HG03097 (cell line): ENCODE measurements around the gene C11orf52.
"Not testable (repeated sequence)": the region's sequence is repeated elsewhere in the genome, so short reads cannot be mapped to it uniquely, and the experiment has no call there.

ENCODE experiments used
- ATAC-seq: cut with Tn5 transposase; IDR thresholded peaks from one replicate; pipeline ENCODE4 v1.9.1; 2021; ENCODE audit not compliant: unreplicated experiment, low FRiP score

Gene C11orf52

GRCh38 chr11:111912535-111912934 lies 6.2 kb upstream of the C11orf52 start, which contains the start of gene HSPB2:
Gene HSPB2 (plus strand): TSS chr11:111912734. CDS start chr11:111912830, 96 bp downstream.
- no peak for ATAC-seq

DNA sequence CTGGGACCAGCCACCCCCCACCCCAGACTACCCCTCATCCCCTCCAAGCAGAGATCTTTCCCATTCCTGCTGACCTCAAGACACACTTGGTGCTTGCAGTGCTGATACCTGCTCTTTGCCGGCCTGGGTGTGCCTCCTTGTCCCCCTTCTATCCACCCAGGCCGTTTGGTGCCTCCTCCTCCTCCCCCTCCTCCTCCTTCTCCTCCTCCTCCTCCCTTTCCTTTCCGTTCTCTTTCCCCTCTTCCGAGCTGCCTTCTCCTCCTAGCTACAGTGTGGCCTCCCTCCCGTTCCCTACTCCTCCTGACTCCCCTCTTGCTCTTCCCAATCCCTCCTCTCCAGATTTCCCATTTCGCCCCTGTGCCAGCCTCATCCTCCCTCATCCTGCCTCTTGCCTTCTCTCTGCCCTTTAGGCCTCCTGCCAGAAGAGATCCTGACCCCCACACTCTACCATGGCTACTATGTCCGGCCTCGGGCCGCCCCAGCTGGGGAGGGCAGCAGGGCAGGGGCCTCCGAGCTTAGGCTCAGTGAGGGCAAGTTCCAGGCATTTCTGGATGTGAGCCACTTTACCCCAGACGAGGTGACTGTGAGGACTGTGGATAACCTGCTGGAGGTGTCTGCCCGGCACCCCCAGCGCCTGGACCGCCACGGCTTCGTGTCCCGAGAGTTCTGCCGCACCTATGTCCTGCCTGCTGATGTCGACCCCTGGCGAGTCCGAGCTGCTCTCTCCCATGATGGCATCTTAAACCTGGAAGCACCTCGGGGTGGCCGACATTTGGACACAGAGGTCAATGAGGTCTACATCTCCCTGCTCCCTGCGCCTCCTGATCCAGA lies 5.5 kb upstream of the C11orf52 start:
- ATAC-seq = no peak

DNA sequence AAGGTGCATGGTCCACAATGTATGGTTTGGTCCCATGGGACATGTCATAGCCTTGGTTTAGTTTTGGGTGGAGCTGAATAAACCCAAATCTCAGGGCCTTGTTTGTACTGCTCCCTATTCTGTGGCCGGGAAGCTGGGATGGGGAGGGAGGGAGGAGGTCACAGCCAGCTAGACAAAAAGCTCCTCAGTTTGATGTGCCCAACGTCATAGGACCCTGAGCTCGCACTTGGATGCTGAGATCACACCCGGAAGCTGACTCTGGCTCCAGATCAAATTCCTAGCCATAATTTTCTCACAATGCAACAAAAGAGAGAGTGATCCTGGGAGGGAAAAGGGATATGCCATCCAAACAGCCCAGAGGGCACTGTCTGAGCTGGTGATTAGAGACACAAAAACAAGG lies 4.7 kb upstream of the C11orf52 start:
- ATAC-seq = no peak

DNA sequence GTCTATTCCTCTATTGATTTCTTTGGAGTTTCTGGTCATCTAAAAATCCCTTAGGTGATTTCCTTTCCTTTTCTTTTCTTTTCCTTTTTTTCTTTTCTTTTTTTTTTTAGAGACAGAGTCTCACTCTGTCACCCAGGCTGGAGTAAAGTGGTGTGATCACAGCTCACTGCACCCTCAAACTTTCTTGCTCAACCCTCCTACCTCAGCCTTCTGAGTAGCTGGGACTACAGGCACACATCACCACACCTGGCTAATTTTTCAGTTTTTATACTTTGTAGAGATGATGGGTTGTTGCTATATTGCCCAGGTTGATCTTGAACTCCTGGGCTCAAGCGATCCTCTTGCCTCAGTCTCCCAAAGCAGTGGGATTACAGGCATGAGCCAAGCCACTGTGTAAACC lies 1.9 kb upstream of the C11orf52 start:
- ATAC-seq = no peak

DNA sequence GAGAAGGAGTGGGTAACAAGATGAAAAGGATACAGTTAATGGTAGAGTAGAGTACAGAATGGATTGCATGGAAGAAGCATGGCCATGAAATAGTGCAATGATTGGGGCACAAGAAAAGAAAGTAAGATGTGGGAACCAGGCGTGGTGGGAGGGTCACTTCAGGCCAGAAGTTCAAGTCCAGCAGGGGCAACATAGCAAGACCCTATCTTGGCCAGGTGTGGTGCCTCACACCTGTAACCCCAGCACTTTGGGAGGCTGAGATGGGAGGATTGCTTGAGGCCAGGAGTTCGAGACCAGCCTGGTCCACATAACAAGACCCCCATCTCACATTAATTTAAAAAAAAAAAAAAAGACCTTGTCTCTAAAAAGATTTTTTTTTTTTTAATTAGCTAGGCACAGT lies 1.4 kb upstream of the C11orf52 start:
- no peak for ATAC-seq

GRCh38 chr11:111917788-111918187 lies 925 bp upstream of the C11orf52 start:
- no peak for ATAC-seq

DNA sequence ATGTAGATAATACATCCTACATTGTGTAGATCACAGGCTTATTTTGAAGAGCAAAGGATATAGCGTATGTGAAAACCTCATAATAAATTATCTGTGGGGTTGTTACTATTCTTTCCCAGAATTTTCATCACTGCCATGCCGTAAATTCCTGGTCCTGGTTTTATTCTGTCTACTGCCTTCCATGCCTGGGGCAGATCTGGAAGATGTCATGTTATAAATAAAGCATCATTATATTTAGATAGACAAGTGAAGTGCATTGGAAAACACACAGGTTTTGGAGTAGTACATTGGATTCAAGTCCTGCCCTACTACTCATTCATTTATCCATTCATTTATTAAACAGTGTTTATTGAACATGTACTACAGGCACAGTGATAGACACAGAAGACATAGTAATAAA lies 2.2 kb downstream of the C11orf52 start:
- no peak for ATAC-seq

DNA sequence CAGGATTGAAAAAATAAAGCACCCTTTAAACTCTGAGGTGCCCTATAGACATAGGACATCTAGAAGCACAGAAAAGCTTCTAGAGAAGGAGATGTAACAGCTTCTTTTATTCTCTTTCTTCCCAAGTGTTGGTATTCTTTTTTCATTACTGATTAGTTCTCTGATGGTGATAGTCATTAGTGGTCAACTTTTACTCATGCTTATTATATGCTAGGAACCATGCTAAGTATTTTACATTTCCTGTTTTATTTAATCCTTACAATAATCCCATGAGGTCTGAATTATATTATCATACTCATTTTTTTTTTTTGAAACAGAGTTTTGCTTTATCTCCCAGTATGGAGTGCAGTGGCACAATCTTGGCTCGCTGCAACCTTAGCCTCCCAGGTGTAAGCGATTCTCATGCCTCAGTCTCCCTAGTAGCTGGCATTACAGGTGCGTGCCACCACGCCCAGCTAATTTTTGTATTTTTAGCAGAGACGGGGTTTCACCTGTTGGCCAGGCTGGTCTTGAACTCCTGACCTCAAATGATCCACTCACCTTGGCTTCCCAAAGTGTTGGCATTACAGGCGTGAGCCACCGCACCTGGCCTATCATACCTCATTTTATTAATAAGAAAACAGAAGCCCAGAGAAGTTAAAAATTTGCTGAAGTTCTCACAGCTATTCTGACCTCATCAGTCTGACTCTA lies 3.0 kb downstream of the C11orf52 start:
- no peak for ATAC-seq

- ATAC-seq = no peak
Observed at GRCh38 chr11:111922803-111923202, 4.1 kb downstream of the C11orf52 start.

DNA sequence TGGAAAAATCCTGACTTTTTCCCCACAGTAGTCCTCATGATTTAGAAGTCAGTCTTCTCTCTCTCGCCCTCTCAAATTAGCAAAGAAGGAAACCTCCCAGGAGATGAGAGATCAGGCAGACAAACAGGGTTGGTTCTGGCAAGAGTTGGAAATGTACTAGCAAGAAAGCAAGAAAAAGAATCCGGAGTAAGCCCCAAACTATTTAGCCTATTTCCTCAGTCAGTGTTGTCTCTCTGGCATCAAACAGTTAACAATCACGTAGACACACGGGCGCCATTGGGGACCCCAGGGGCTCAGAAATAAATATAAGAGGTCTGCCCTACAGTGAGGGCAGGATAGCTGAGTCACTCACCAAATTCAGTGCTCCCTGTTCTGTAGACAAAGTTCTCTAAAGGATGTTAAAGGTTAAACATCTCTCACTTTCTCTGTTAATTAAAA lies 4.7 kb downstream of the C11orf52 start:
- no peak for ATAC-seq

DNA sequence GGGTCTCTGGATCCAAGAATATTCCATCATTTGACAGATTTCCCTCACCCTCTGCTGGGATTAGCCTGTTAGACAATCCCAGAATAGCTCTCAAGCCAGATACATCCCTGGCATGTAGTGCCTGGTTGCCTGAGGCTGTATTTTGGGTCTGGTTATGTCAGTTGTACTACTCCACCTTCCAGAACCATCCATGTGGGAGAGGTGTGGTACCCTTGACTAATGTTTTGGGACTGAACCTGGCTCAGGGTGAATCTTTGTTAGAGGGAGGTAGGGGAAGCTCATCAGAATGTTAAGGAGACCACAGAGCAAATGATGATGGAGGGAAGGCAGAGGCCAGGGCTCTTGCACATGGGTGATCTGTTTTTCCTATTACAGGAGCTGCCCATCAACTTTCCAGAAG lies 5.2 kb downstream of the C11orf52 start:
- ATAC-seq = no peak

DNA sequence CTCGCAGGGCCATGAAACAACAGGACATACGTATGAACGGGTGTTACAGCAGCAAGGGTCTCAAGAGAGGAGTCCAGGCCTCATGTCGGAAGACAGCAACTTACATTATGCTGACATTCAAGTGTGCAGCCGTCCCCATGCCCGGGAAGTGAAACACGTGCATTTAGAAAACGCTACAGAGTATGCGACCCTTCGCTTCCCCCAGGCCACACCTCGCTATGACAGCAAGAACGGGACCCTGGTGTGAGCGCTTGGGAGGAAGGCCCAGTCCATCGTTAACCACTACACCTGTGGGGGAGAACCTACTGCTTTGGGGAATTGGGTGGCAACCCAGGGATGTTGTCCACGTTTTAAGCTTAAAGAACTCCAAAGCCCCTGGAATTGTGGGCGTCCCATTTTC lies 7.2 kb downstream of the C11orf52 start:
- no peak for ATAC-seq

DNA sequence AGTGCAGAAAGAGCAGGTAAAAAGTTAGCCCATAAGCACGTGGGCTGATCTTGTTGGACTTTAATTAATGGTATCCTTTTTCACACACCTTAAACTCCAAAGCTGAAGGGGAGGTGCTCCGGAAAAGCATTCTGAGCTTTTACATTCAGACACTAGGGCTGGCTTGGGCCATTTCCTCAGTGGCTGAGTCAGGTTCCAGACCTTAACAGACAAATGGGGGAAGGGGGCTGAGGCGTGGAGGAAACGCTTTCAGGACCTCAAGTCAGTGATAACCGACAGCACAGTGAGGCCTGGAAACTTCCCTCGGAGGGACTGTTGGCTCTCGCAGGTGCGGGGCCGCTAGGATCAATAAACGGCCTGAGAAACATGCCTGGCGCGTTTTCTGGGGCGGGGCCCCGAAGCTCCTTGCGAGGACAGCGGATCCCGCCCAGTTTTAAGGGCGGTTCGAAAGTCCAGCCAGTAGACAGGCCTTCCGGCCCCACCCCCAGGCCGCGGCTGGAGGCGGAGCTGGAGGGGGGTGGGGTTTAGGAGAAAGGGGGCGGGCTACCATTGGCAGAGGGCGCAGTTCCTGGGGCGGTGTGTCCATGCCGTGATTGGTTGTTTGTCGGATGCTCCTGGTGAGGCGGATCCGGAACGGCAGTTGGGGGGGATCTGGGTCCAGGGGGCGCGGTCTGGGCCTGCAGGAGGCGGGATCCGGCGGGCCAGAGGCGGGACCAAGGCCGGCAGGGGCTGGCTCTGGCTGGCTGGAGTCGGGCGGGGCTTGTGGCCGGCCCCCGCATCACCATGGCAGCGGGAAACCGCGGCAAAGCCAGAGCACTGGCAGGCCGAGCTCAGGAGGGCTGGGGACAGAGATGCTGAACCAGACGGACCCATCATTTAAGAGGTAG lies 8.0 kb downstream of the C11orf52 start:
- peak; percentile 91 for ATAC-seq

- no peak for ATAC-seq
Observed at GRCh38 chr11:111930472-111930871, 11.8 kb downstream of the C11orf52 start.

GRCh38 chr11:111932611-111932950 lies 13.9 kb downstream of the C11orf52 start:
- ATAC-seq = no peak

GRCh38 chr11:111933176-111933575 lies 14.5 kb downstream of the C11orf52 start:
- not testable (repeated sequence) for ATAC-seq

- ATAC-seq = no peak
Observed at GRCh38 chr11:111933872-111934271, 15.2 kb downstream of the C11orf52 start.

- ATAC-seq = no peak
Observed at GRCh38 chr11:111934306-111934705, 15.6 kb downstream of the C11orf52 start.

GRCh38 chr11:111935317-111936039 lies 16.8 kb downstream of the C11orf52 start:
- no peak for ATAC-seq

- ATAC-seq = no peak
Observed at GRCh38 chr11:111936040-111936540, 17.4 kb downstream of the C11orf52 start.
